ENCODE data around the gene MEFV. TPM values are rescaled to one million over a fixed set of nuclear protein-coding genes. Genes with fewer than 3 reads are reported as not detected.
A peak's percentile ranks its signal among the peaks of the same experiment; 100 is the strongest.

The MEFV gene
- total RNA-seq, 4 donors from 2014 or later = 2.7 to 25.4 (median 4.2) TPM

DNA sequence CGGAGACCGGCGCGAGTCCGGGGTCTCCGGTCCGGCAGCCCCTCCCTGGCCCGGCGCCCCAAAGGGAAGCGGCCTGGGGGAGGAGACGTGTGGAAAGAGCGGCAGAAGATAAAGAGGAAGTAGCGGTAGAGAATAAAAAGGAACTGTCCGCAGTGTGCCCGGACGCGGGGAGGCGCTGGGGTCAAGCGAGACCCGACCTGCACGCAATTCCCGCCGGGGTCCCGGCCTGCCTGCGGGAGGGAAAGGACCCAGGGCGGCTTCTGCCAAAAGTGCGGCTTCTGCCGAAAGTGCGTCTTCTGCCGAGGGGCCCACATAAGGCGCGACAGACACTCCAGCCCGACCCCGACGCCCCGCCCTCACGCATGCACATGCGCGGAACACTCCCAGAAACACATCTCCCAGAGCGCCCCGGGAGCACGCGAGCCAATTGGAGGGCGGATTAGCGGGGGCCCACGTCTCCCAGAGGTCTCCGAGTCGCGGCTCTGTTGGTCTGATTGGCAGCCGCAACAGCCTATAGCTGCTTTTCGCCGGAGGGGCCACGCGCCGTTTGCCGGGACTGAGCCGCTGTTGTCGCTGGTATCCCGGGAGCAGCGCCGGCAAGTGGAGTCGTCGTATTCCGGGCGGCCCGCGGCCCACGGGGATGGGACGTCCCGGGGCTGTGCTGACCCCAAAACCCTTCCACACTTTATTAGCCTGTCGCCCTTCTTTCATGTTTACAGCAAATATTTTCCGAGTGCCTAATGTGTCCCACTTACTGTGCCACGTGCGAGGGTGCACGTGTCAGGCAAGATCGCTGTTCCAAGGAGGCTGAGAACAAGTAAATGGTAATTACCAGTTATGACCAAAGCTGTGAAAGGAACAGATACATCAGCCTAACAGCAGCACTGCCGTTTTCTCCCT is 8.0 kb upstream of the MEFV start:
- ATAC-seq (ENCODE audit: low FRiP score) = peak; percentile 96
- TF ChIP-seq, protein P1, sequence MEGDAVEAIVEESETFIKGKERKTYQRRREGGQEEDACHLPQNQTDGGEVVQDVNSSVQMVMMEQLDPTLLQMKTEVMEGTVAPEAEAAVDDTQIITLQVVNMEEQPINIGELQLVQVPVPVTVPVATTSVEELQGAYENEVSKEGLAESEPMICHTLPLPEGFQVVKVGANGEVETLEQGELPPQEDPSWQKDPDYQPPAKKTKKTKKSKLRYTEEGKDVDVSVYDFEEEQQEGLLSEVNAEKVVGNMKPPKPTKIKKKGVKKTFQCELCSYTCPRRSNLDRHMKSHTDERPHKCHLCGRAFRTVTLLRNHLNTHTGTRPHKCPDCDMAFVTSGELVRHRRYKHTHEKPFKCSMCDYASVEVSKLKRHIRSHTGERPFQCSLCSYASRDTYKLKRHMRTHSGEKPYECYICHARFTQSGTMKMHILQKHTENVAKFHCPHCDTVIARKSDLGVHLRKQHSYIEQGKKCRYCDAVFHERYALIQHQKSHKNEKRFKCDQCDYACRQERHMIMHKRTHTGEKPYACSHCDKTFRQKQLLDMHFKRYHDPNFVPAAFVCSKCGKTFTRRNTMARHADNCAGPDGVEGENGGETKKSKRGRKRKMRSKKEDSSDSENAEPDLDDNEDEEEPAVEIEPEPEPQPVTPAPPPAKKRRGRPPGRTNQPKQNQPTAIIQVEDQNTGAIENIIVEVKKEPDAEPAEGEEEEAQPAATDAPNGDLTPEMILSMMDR (IDR thresholded peaks at IDR 0.05) = no peak
- peak; percentile 87 for DNase-seq (ENCODE audit: low spot score)

DNA sequence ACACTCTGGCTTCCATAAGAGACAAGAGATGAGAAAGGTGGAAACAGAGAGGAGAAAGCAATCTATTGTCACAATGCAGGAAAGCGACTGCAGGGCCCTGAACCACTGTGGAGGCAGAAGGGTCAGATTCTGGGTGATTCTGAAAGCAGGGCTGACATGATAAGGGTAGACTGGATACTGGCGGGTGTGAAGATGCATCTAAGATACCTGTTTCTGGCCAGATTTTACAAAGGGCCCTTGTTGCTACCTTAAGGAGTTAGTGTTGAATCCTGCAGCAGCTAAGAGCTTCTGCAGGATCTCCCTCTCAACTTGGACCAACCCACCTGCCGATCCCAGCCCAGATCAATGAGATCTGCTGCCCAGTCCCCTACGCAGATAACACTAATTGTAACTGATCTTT is 6.1 kb upstream of the MEFV start:
- no peak for DNase-seq (ENCODE audit: low spot score)
- ATAC-seq (ENCODE audit: low FRiP score) = no peak
- TF ChIP-seq, protein P1 (IDR thresholded peaks at IDR 0.05) = no peak

DNA sequence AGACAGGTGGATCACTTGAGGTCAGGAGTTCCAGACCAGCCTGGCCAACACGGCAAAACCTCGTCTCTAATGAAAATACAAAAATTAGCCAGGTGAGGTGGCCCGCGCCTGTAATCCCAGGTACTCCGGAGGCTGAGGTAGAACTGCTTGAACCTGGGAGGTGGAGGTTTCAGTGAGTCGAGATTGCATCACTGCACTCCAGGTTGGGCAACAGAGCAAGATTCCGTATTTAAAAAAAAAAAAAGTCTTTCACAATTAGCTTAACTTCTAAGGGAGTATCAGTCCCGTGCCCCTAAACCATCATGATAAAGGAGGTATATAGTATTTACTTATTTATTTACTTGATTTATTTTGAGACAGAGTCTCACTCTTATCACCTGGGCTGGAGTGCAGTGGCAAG is 3.4 kb upstream of the MEFV start:
- DNase-seq (ENCODE audit: low spot score) (no peak), ATAC-seq (ENCODE audit: low FRiP score) (no peak)
- TF ChIP-seq, protein P1 (IDR thresholded peaks at IDR 0.05) = no peak

DNA sequence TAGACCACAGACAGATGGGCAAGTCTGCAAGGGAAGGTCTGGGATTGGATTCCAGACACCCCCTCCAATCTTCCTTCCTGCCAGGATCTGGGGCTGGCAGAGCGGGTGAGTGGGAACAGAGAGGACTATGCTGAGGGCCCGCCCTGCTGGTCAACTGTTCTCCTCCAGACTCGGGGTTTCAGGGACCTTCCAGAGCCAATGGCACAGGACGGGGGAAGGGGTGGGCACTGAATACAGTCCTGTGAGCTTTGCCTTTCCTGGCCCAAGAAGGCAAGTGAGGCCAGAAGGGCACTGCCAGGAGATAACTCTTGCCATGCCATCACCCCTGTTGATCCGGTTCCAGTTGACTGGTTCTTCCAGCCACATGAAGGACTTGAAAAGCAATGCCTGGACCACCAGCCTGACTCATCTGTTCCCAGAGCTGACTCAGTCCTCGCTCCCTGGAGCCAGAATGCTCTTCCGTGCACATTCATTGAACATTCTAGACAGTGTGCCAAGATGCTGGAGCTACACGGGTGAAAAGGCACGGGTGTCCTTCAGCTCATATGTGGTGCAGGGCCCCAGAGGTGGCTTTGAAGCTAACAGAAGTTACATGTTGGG is 533 bp upstream of the MEFV start:
- no peak for DNase-seq (ENCODE audit: low spot score)
- TF ChIP-seq, protein P1 (IDR thresholded peaks at IDR 0.05) = no peak
- ATAC-seq (ENCODE audit: low FRiP score) = no peak

DNA sequence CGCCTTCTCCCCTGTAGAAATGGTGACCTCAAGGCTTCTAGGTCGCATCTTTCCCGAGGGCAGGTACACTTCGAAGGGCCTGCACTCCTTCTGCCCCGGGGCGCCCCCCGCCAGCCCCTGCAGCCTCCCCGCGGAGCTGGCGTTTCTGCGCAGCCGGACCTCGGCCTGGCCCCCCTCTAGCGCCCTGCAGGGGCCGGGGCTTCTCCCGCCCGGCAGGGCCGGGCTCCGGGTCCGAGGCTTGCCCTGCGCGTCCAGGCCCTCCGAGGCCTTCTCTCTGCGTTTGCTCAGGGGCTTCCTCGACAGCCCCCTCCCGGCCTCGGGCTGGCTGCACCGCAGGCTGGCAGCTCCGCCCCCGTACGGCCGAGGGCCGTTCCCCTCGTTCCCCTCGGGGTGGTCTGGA is 2.1 kb downstream of the MEFV start:
- DNase-seq (ENCODE audit: low spot score) = no peak
- no peak for ATAC-seq (ENCODE audit: low FRiP score)
- TF ChIP-seq, protein P1 (IDR thresholded peaks at IDR 0.05) = no peak

DNA sequence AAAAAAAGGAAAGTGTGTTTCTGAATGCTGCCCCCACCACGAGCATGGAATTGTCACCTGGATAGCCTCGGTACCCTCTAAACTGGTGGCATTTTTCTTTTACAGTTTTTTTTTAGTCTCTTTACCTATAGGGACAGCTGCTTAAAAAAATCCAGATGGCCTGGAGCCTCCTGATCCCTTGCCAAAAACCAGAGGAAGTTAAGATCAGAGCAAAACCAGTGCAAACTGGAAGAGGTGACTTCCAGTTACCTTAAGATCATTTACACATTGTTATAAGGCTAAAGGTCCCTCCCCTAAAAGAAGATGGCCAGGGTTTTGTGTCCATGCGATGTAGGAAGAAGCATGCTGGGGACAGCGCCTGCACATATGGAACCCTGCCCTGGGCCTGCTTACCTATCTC is 3.5 kb downstream of the MEFV start:
- TF ChIP-seq, protein P1 (IDR thresholded peaks at IDR 0.05) = no peak
- ATAC-seq (ENCODE audit: low FRiP score) (no peak), DNase-seq (ENCODE audit: low spot score) (no peak)

DNA sequence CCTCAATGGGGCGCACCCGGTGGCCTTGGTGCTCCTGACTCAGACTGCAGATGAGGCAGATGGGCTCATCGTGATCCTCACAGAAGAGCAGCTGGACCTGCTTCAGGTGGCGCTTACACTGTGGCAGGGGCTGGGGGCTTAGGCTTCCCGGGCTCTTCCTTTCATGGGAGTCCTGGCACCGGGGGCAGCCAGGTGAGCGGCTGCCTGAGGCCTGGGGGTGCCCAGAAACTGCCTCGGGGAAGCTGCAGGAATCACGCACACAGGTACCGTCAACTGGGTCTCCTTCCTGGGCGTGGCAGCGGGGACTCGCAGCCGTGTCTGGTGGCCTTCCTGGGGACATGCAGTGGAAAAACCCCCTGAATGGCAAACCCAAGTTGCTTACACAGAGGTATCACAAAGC is 7.0 kb downstream of the MEFV start:
- no peak for ATAC-seq (ENCODE audit: low FRiP score)
- TF ChIP-seq, protein P1 (IDR thresholded peaks at IDR 0.05) = no peak
- DNase-seq (ENCODE audit: low spot score) = no peak

Data from omental fat pad (tissue), 4 donors.